BE2C (cell line): Measurements from ENCODE around the gene YWHAG.
A peak's percentile ranks its signal among the peaks of the same experiment; 100 is the strongest.
"Not testable (repeated sequence)": the region's sequence is repeated elsewhere in the genome, so short reads cannot be mapped to it uniquely, and the experiment has no call there.

Source experiments
- DNase-seq: peaks from one replicate; pipeline ENCODE4 v3.0.0-alpha.2; 2020
- H3K27me3 ChIP-seq: fragments of 250-450 bp; sonication (Bioruptor Pico); 2 replicates; pipeline ENCODE4 v1.5.1; 2020; ENCODE audit warnings: mild to moderate bottlenecking
- H3K36me3 ChIP-seq: fragments of 250-450 bp; sonication (Bioruptor Pico); 2 replicates; pipeline ENCODE4 v1.5.1; 2020; ENCODE audit warnings: mild to moderate bottlenecking
- H3K4me1 ChIP-seq: fragments of 250-450 bp; sonication (Bioruptor Pico); 2 replicates; pipeline ENCODE4 v1.5.1; 2020
- H3K4me3 ChIP-seq: 2 replicates; pipeline ENCODE4 v1.5.1; 2011; ENCODE audit warnings: low read depth, low read length
- H3K9me3 ChIP-seq: fragments of 250-450 bp; sonication (Bioruptor Pico); 2 replicates; pipeline ENCODE4 v1.5.1; 2020
- CTCF ChIP-seq: IDR thresholded peaks from 2 replicates; pipeline ENCODE4 v1.5.1; 2012; ENCODE audit warnings: mild to moderate bottlenecking, low read depth, low read length

The YWHAG gene

GRCh38 chr7:76369018-76369417, 10.2 kb upstream of the YWHAG start:
- Histone ChIP-seq H3K4me3 (no peak overlapping the region), H3K27me3 (no peaks in the 10 kb centered on the region), H3K4me1 (peaks cover 5% of the 10 kb centered on the region; the same call in 1 of the 2 replicates), H3K9me3 (no peaks in the 10 kb centered on the region), H3K36me3 (no peaks in the 10 kb centered on the region)
- DNase-seq, result no peak
- no peak for TF ChIP-seq CTCF

GRCh38 chr7:76368190-76368589, 9.4 kb upstream of the YWHAG start:
- no peaks in the 10 kb centered on the region for H3K9me3 ChIP-seq

GRCh38 chr7:76364198-76364584, 5.4 kb upstream of the YWHAG start:
- no peak for DNase-seq
- Histone ChIP-seq H3K4me1 (peaks cover 9% of the 10 kb centered on the region), H3K36me3 (no peaks in the 10 kb centered on the region), H3K9me3 (no peaks in the 10 kb centered on the region), H3K27me3 (no peaks in the 10 kb centered on the region), H3K4me3 (no peak overlapping the region)
- no peak for TF ChIP-seq CTCF

More at GRCh38 chr7:76368190-76368589, 9.4 kb upstream of the YWHAG start:
- DNase-seq, result no peak
- H3K4me3 ChIP-seq, result no peak overlapping the region
- TF ChIP-seq CTCF, result no peak
- H3K27me3 ChIP-seq, result no peaks in the 10 kb centered on the region
- H3K36me3 ChIP-seq, result no peaks in the 10 kb centered on the region
- H3K4me1 ChIP-seq, result peaks cover 6% of the 10 kb centered on the region; the same call in 1 of the 2 replicates

GRCh38 chr7:76363754-76364153, 5.0 kb upstream of the YWHAG start:
- not testable (repeated sequence) for DNase-seq, H3K4me3 ChIP-seq, H3K9me3 ChIP-seq, H3K27me3 ChIP-seq, H3K4me1 ChIP-seq, H3K36me3 ChIP-seq

- Histone ChIP-seq H3K9me3 (no peaks in the 10 kb centered on the region), H3K4me3 (peak overlapping the region; percentile 96; the same call in 1 of the 2 replicates), H3K36me3 (peaks cover 28% of the 10 kb centered on the region), H3K4me1 (peaks cover 12% of the 10 kb centered on the region), H3K27me3 (no peaks in the 10 kb centered on the region)
- TF ChIP-seq CTCF, result no peak
- no peak for DNase-seq
These were observed 1.3 kb upstream of the YWHAG start for GRCh38 chr7:76359978-76360638.

GRCh38 chr7:76359111-76359977, 553 bp upstream of the YWHAG start:
- peak; percentile 80 for TF ChIP-seq CTCF
- peaks cover 34% of the 10 kb centered on the region for H3K36me3 ChIP-seq
- H3K9me3 ChIP-seq, result no peaks in the 10 kb centered on the region
- peak; percentile 99 for DNase-seq
- H3K27me3 ChIP-seq, result no peaks in the 10 kb centered on the region
- peak overlapping the region; percentile 96 for H3K4me3 ChIP-seq
- peaks cover 13% of the 10 kb centered on the region for H3K4me1 ChIP-seq
